Hematopoietic multipotent progenitor cell (in vitro differentiated cells): ENCODE measurements around the gene NELFB. TPM values are rescaled to one million over a fixed set of nuclear protein-coding genes. Genes with fewer than 3 reads are reported as not detected.
A peak's percentile ranks its signal among the peaks of the same experiment; 100 is the strongest.

Experiments
- DNase-seq, 3 donors: peaks; one replicate each; pipeline ENCODE4 v3.0.0-alpha.2; 2011 to 2015; ENCODE audit warnings: low read depth in 2 of 3, low spot score in 2 of 3
- total RNA-seq: library from RNA; depleted of rRNA; stranded (reverse); fragments of >200 nt; gene quantifications from one replicate; pipeline ENCODE4 v1.2.3, GENCODE V29; 2012

Gene NELFB
- total RNA-seq, 1 donor, result 72.7 TPM

GRCh38 chr9:137223078-137223970 lies 31.8 kb upstream of the NELFB start:
- DNase-seq, result peak; percentile 92 to 99 (median 99)

- DNase-seq, result no peak
Measured at GRCh38 chr9:137224830-137225694, 30.1 kb upstream of the NELFB start, which contains the start of gene CYSRT1. Gene CYSRT1 (plus strand): TSS chr9:137225174. CDS start chr9:137225622, 448 bp downstream.

GRCh38 chr9:137225699-137226331 lies 29.3 kb upstream of the NELFB start:
- DNase-seq, result no peak

- DNase-seq, result no peak
Measured at GRCh38 chr9:137226338-137227053, 28.6 kb upstream of the NELFB start.

- DNase-seq, result peak; percentile 69 to 89 (median 75)
Measured at GRCh38 chr9:137227054-137227852, 27.9 kb upstream of the NELFB start, which contains the start of gene RNF224. Gene RNF224 (plus strand): TSS chr9:137227502. CDS start chr9:137228336, 834 bp downstream.

- no peak for DNase-seq
Measured at GRCh38 chr9:137227853-137228505, 27.1 kb upstream of the NELFB start.

- no peak for DNase-seq
Measured at GRCh38 chr9:137228506-137228967, 26.6 kb upstream of the NELFB start.

GRCh38 chr9:137228968-137229896 lies 25.9 kb upstream of the NELFB start:
- no peak for DNase-seq

- no peak for DNase-seq
Measured at GRCh38 chr9:137229903-137230704, 25.0 kb upstream of the NELFB start.

GRCh38 chr9:137230705-137231371 lies 24.3 kb upstream of the NELFB start, which contains the start of gene SLC34A3:
Gene SLC34A3 (plus strand): TSS chr9:137230901. CDS start chr9:137231703, 802 bp downstream.
- DNase-seq, result no peak

- no peak for DNase-seq
Measured at GRCh38 chr9:137231372-137232039, 23.6 kb upstream of the NELFB start.

GRCh38 chr9:137232101-137232500 lies 23.0 kb upstream of the NELFB start:
- DNase-seq, result no peak

- no peak for DNase-seq
Measured at GRCh38 chr9:137232510-137232909, 22.6 kb upstream of the NELFB start.

- DNase-seq, result no peak
Measured at GRCh38 chr9:137233143-137233980, 21.8 kb upstream of the NELFB start.
